Measurements from ENCODE around the gene AKNAD1. TPM values are rescaled to one million over a fixed set of nuclear protein-coding genes. Genes with fewer than 3 reads are reported as not detected.

AKNAD1 gene
- total and polyA plus RNA-seq, 2 of the 8 experiments (the other 6 are each of a cell fraction or from before 2014, with no cell fraction given) = not detected

DNA sequence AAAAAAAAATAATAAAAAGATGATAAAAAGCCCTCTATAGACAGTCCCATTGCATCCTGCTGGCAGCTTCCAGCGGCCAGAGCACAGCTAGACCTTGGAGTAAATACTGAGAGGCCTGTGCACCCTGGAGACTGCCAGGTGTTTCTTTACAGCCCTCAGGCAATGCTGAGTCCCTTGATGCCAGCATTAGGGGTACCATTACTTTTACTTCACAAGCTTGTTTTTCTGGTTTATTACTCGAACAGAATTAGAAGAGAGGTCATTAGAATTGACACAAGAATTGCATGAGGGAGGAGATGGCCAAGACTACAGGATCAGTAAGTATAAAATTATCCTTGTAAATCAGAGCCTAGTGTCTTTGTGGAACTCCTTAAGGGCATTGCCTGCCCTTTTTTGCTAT lies 43.6 kb downstream of the AKNAD1 start (continued):
- TF ChIP-seq KDM1A (IDR thresholded peaks at IDR 0.05; ENCODE audit: borderline replicate concordance, low read length) (no peak), RBBP5 (IDR thresholded peaks at IDR 0.05; ENCODE audit: borderline replicate concordance, low read depth, low read length) (no peak), JUN (IDR thresholded peaks at IDR 0.05; ENCODE audit: low read depth, low read length) (no peak), SP4 (IDR thresholded peaks at IDR 0.05; ENCODE audit: low read length) (no peak), NRF1 (IDR thresholded peaks at IDR 0.05; ENCODE audit: low read depth, low read length) (no peak), GABPA (IDR thresholded peaks at IDR 0.05; ENCODE audit: borderline replicate concordance, insufficient read depth, low read length) (no peak), JUND (IDR thresholded peaks at IDR 0.05; ENCODE audit: low read length) (no peak)
- TF ChIP-seq, protein P1, sequence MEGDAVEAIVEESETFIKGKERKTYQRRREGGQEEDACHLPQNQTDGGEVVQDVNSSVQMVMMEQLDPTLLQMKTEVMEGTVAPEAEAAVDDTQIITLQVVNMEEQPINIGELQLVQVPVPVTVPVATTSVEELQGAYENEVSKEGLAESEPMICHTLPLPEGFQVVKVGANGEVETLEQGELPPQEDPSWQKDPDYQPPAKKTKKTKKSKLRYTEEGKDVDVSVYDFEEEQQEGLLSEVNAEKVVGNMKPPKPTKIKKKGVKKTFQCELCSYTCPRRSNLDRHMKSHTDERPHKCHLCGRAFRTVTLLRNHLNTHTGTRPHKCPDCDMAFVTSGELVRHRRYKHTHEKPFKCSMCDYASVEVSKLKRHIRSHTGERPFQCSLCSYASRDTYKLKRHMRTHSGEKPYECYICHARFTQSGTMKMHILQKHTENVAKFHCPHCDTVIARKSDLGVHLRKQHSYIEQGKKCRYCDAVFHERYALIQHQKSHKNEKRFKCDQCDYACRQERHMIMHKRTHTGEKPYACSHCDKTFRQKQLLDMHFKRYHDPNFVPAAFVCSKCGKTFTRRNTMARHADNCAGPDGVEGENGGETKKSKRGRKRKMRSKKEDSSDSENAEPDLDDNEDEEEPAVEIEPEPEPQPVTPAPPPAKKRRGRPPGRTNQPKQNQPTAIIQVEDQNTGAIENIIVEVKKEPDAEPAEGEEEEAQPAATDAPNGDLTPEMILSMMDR (IDR thresholded peaks at IDR 0.05; ENCODE audit: control extremely low read depth in 1 of 3, insufficient read depth in 1 of 3, low read depth in 1 of 3, low read length in 3 of 3) = no peak
- TF ChIP-seq, protein P2, sequence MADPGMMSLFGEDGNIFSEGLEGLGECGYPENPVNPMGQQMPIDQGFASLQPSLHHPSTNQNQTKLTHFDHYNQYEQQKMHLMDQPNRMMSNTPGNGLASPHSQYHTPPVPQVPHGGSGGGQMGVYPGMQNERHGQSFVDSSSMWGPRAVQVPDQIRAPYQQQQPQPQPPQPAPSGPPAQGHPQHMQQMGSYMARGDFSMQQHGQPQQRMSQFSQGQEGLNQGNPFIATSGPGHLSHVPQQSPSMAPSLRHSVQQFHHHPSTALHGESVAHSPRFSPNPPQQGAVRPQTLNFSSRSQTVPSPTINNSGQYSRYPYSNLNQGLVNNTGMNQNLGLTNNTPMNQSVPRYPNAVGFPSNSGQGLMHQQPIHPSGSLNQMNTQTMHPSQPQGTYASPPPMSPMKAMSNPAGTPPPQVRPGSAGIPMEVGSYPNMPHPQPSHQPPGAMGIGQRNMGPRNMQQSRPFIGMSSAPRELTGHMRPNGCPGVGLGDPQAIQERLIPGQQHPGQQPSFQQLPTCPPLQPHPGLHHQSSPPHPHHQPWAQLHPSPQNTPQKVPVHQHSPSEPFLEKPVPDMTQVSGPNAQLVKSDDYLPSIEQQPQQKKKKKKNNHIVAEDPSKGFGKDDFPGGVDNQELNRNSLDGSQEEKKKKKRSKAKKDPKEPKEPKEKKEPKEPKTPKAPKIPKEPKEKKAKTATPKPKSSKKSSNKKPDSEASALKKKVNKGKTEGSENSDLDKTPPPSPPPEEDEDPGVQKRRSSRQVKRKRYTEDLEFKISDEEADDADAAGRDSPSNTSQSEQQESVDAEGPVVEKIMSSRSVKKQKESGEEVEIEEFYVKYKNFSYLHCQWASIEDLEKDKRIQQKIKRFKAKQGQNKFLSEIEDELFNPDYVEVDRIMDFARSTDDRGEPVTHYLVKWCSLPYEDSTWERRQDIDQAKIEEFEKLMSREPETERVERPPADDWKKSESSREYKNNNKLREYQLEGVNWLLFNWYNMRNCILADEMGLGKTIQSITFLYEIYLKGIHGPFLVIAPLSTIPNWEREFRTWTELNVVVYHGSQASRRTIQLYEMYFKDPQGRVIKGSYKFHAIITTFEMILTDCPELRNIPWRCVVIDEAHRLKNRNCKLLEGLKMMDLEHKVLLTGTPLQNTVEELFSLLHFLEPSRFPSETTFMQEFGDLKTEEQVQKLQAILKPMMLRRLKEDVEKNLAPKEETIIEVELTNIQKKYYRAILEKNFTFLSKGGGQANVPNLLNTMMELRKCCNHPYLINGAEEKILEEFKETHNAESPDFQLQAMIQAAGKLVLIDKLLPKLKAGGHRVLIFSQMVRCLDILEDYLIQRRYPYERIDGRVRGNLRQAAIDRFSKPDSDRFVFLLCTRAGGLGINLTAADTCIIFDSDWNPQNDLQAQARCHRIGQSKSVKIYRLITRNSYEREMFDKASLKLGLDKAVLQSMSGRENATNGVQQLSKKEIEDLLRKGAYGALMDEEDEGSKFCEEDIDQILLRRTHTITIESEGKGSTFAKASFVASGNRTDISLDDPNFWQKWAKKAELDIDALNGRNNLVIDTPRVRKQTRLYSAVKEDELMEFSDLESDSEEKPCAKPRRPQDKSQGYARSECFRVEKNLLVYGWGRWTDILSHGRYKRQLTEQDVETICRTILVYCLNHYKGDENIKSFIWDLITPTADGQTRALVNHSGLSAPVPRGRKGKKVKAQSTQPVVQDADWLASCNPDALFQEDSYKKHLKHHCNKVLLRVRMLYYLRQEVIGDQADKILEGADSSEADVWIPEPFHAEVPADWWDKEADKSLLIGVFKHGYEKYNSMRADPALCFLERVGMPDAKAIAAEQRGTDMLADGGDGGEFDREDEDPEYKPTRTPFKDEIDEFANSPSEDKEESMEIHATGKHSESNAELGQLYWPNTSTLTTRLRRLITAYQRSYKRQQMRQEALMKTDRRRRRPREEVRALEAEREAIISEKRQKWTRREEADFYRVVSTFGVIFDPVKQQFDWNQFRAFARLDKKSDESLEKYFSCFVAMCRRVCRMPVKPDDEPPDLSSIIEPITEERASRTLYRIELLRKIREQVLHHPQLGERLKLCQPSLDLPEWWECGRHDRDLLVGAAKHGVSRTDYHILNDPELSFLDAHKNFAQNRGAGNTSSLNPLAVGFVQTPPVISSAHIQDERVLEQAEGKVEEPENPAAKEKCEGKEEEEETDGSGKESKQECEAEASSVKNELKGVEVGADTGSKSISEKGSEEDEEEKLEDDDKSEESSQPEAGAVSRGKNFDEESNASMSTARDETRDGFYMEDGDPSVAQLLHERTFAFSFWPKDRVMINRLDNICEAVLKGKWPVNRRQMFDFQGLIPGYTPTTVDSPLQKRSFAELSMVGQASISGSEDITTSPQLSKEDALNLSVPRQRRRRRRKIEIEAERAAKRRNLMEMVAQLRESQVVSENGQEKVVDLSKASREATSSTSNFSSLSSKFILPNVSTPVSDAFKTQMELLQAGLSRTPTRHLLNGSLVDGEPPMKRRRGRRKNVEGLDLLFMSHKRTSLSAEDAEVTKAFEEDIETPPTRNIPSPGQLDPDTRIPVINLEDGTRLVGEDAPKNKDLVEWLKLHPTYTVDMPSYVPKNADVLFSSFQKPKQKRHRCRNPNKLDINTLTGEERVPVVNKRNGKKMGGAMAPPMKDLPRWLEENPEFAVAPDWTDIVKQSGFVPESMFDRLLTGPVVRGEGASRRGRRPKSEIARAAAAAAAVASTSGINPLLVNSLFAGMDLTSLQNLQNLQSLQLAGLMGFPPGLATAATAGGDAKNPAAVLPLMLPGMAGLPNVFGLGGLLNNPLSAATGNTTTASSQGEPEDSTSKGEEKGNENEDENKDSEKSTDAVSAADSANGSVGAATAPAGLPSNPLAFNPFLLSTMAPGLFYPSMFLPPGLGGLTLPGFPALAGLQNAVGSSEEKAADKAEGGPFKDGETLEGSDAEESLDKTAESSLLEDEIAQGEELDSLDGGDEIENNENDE (IDR thresholded peaks at IDR 0.05; ENCODE audit: insufficient replicate concordance, low read length) = no peak
